GM21717 (cell line): ENCODE data around the gene LRP8.

Experiments used
- ATAC-seq: cut with Tn5 transposase; IDR thresholded peaks from one replicate; pipeline ENCODE4 v1.9.1; 2021; ENCODE audit warnings: mild to moderate bottlenecking, moderate library complexity; ENCODE audit not compliant: unreplicated experiment

LRP8 gene

GRCh38 chr1:53307037-53307436, 20.8 kb downstream of the LRP8 start:
- ATAC-seq = no peak

- ATAC-seq = no peak
These were observed 21.7 kb downstream of the LRP8 start for GRCh38 chr1:53306168-53306567.

- ATAC-seq = no peak
These were observed 22.2 kb downstream of the LRP8 start for GRCh38 chr1:53305650-53306049.

- no peak for ATAC-seq
These were observed 23.3 kb downstream of the LRP8 start for GRCh38 chr1:53304527-53304926.

- no peak for ATAC-seq
These were observed 23.9 kb downstream of the LRP8 start for GRCh38 chr1:53303726-53304515.

GRCh38 chr1:53303243-53303642, 24.6 kb downstream of the LRP8 start:
- ATAC-seq = no peak

- ATAC-seq = no peak
These were observed 28.6 kb downstream of the LRP8 start for GRCh38 chr1:53299233-53299632.

- ATAC-seq = no peak
These were observed 29.7 kb downstream of the LRP8 start for GRCh38 chr1:53298045-53298637.

GRCh38 chr1:53297195-53297594, 30.7 kb downstream of the LRP8 start:
- no peak for ATAC-seq

- no peak for ATAC-seq
These were observed 31.6 kb downstream of the LRP8 start for GRCh38 chr1:53296117-53296749.

GRCh38 chr1:53295726-53296116, 32.1 kb downstream of the LRP8 start:
- no peak for ATAC-seq

- ATAC-seq = no peak
These were observed 32.6 kb downstream of the LRP8 start for GRCh38 chr1:53295295-53295694.

GRCh38 chr1:53294567-53294966, 33.3 kb downstream of the LRP8 start:
- no peak for ATAC-seq

GRCh38 chr1:53294061-53294460, 33.8 kb downstream of the LRP8 start:
- ATAC-seq = no peak

GRCh38 chr1:53293123-53293522, 34.7 kb downstream of the LRP8 start:
- no peak for ATAC-seq

- ATAC-seq = peak; percentile 53
These were observed 35.2 kb downstream of the LRP8 start for GRCh38 chr1:53292690-53293089.

- ATAC-seq = no peak
These were observed 36.3 kb downstream of the LRP8 start for GRCh38 chr1:53291574-53291973.

GRCh38 chr1:53288790-53289429, 39.0 kb downstream of the LRP8 start:
- no peak for ATAC-seq

GRCh38 chr1:53288002-53288789, 39.7 kb downstream of the LRP8 start:
- ATAC-seq = no peak

GRCh38 chr1:53286955-53287354, 40.9 kb downstream of the LRP8 start:
- ATAC-seq = no peak
